Neural crest cell (in vitro differentiated cells): ENCODE measurements around the gene PCNX1. TPM values are rescaled to one million over a fixed set of nuclear protein-coding genes. Genes with fewer than 3 reads are reported as not detected.

Source experiments
- DNase-seq: peaks from one replicate; pipeline ENCODE4 v3.0.0; 2021; ENCODE audit warnings: low read depth, mixed read lengths, low spot score
- H3K27ac Mint-ChIP-seq: one replicate; pipeline ENCODE4 v1.8.0; 2021; ENCODE audit warnings: mild to moderate bottlenecking, mixed read lengths; ENCODE audit not compliant: unreplicated experiment
- H3K27me3 Mint-ChIP-seq: 2 replicates; pipeline ENCODE4 v1.8.0; 2021; ENCODE audit warnings: low read depth, mild to moderate bottlenecking, mixed read lengths
- H3K36me3 Mint-ChIP-seq: 2 replicates; pipeline ENCODE4 v1.8.0; 2021; ENCODE audit warnings: low read depth, mild to moderate bottlenecking, mixed read lengths
- H3K4me1 Mint-ChIP-seq: 2 replicates; pipeline ENCODE4 v1.8.0; 2021; ENCODE audit warnings: mixed read lengths
- H3K4me3 Mint-ChIP-seq: one replicate; pipeline ENCODE4 v1.8.0; 2021; ENCODE audit warnings: mild to moderate bottlenecking, mixed read lengths
- H3K9me3 Mint-ChIP-seq: 2 replicates; pipeline ENCODE4 v1.8.0; 2021; ENCODE audit warnings: mixed read lengths
- CTCF ChIP-seq: fragments of 200-600 bp; sonication (generic); conservative IDR thresholded peaks from 2 replicates; pipeline ENCODE4 v1.5.0; 2021; ENCODE audit warnings: antibody characterized with exemption, mild to moderate bottlenecking
- total RNA-seq: library from RNA; stranded (reverse); gene quantifications from 2 replicates; pipeline ENCODE4 v1.2.1, GENCODE V29; 2021

The PCNX1 gene
- total RNA-seq, 1 donor from 2014 or later: 50.3 TPM

- Mint-ChIP-seq H3K4me3 (no peak overlapping the region), H3K27ac (no peak overlapping the region), H3K9me3 (peaks cover 3% of the 10 kb centered on the region), H3K36me3 (no peaks in the 10 kb centered on the region), H3K4me1 (peaks cover 9% of the 10 kb centered on the region), H3K27me3 (peaks cover 2% of the 10 kb centered on the region)
- TF ChIP-seq CTCF: no peak
- DNase-seq: no peak
Observed at GRCh38 chr14:70891737-70892136, 15.5 kb upstream of the PCNX1 start.

GRCh38 chr14:70893062-70893845 is 14.0 kb upstream of the PCNX1 start:
- Mint-ChIP-seq H3K36me3 (no peaks in the 10 kb centered on the region), H3K27ac (no peak overlapping the region), H3K27me3 (peaks cover 2% of the 10 kb centered on the region), H3K9me3 (peaks cover 3% of the 10 kb centered on the region), H3K4me3 (no peak overlapping the region), H3K4me1 (peaks cover 6% of the 10 kb centered on the region)
- no peak for TF ChIP-seq CTCF
- no peak for DNase-seq

- Mint-ChIP-seq H3K27me3 (peaks cover 2% of the 10 kb centered on the region), H3K36me3 (no peaks in the 10 kb centered on the region), H3K9me3 (peaks cover 3% of the 10 kb centered on the region), H3K4me3 (no peak overlapping the region), H3K4me1 (peaks cover 6% of the 10 kb centered on the region), H3K27ac (no peak overlapping the region)
- no peak for TF ChIP-seq CTCF
- no peak for DNase-seq
Observed at GRCh38 chr14:70893858-70894291, 13.4 kb upstream of the PCNX1 start.

GRCh38 chr14:70894868-70895267 is 12.4 kb upstream of the PCNX1 start:
- no peak overlapping the region for H3K27ac Mint-ChIP-seq
- H3K4me1 Mint-ChIP-seq: peaks cover 6% of the 10 kb centered on the region
- no peak for TF ChIP-seq CTCF
- H3K27me3 Mint-ChIP-seq: peaks cover 2% of the 10 kb centered on the region
- H3K9me3 Mint-ChIP-seq: peaks cover 3% of the 10 kb centered on the region
- no peaks in the 10 kb centered on the region for H3K36me3 Mint-ChIP-seq
- DNase-seq: no peak
- H3K4me3 Mint-ChIP-seq: no peak overlapping the region

GRCh38 chr14:70896317-70896716 is 10.9 kb upstream of the PCNX1 start:
- TF ChIP-seq CTCF: no peak
- H3K36me3 Mint-ChIP-seq: no peaks in the 10 kb centered on the region
- peaks cover 3% of the 10 kb centered on the region for H3K9me3 Mint-ChIP-seq
- DNase-seq: no peak
- no peak overlapping the region for H3K4me3 Mint-ChIP-seq
- peaks cover 2% of the 10 kb centered on the region for H3K27me3 Mint-ChIP-seq
- peaks cover 6% of the 10 kb centered on the region for H3K4me1 Mint-ChIP-seq
- no peak overlapping the region for H3K27ac Mint-ChIP-seq
